ENCODE data around the gene ZNF470. TPM values are rescaled to one million over a fixed set of nuclear protein-coding genes. Genes with fewer than 3 reads are reported as not detected.

ZNF470 gene
- total and polyA plus RNA-seq, 9 of the 15 experiments (the other 6 are each of a cell fraction or from before 2014, with no cell fraction given) = 0.03 TPM; not detected in 8

- TF ChIP-seq ARID4B (CRISPR knock-in tag; IDR thresholded peaks at IDR 0.05) (peak; percentile 96), MXD1 (CRISPR knock-in tag; IDR thresholded peaks at IDR 0.05; ENCODE audit: borderline replicate concordance, poor library complexity, severe bottlenecking) (no peak), KAT2B (IDR thresholded peaks at IDR 0.05; ENCODE audit: low read depth, low read length) (no peak), LCOR (CRISPR knock-in tag; IDR thresholded peaks at IDR 0.05) (peak; percentile 80; the same call in 1 of the 2 replicates), ZNF165 (CRISPR knock-in tag; IDR thresholded peaks at IDR 0.05; ENCODE audit: borderline replicate concordance) (no peak), USF2 (CRISPR knock-in tag; IDR thresholded peaks at IDR 0.05) (peak; percentile 64), RBBP5 (IDR thresholded peaks at IDR 0.05; ENCODE audit: borderline replicate concordance, insufficient read depth, low read length, poor library complexity, severe bottlenecking) (no peak), MEF2D (tag; conservative IDR thresholded peaks at IDR 0.05; ENCODE audit: low read depth) (no peak), HES1 (IDR thresholded peaks at IDR 0.05; ENCODE audit: low read depth) (no peak), LARP7 (IDR thresholded peaks at IDR 0.05) (no peak), MED1 (CRISPR knock-in tag; IDR thresholded peaks at IDR 0.05; ENCODE audit: borderline replicate concordance) (peak; percentile 80; the same call in 1 of the 2 replicates), ZNF224 (CRISPR knock-in tag; IDR thresholded peaks at IDR 0.05) (peak; percentile 59; the same call in 1 of the 2 replicates), ZNF395 (CRISPR knock-in tag; IDR thresholded peaks at IDR 0.05) (0 out of 2 replicates have a peak, but pooled peaks have one; percentile 44), PHTF2 (CRISPR knock-in tag; IDR thresholded peaks at IDR 0.05) (no peak)
Measured at GRCh38 chr19:56637976-56638555, 70.8 kb downstream of the ZNF470 start (continued).

Data from K562 (cell line).